HuH-7 (cell line): ENCODE data around the gene OBP2A.
"Not testable (repeated sequence)": the region's sequence is repeated elsewhere in the genome, so short reads cannot be mapped to it uniquely, and the experiment has no call there.

Experiments used
- DNase-seq: peaks from one replicate; pipeline ENCODE4 v3.0.0; 2011; ENCODE audit warnings: low spot score

The OBP2A gene, protein sequence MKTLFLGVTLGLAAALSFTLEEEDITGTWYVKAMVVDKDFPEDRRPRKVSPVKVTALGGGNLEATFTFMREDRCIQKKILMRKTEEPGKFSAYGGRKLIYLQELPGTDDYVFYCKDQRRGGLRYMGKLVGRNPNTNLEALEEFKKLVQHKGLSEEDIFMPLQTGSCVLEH

DNA sequence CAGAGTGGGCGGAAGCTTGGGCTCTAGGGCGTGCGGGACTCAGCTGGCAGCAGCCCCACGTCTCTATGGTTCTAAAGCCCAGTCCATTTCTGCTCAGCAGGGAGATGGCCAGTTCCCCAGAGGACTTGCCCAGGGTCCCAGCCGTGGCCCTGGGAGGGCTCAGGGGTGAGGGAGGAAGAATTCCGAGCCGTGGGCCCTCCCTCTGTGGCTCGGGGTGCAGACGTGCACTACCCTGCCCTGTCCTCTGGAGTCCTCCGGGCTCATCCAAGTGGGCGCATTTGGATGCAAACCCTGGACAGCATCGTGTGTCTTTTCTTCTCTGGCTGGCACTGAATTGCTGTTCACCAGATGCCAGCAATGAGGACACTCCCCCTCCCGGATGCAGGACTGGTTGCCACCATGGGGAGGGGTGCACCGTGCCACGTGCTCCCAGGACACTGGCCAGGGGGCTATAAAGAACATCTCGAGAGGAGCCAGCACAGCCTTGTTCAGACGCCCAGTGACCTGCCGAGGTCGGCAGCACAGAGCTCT, at the start of gene OBP2A:
Gene OBP2A, plus strand, starts transcription at position 481 of the 531 bp plus-strand sequence. CDS start 55 bp downstream, outside the sequence.
- not testable (repeated sequence) for DNase-seq

DNA sequence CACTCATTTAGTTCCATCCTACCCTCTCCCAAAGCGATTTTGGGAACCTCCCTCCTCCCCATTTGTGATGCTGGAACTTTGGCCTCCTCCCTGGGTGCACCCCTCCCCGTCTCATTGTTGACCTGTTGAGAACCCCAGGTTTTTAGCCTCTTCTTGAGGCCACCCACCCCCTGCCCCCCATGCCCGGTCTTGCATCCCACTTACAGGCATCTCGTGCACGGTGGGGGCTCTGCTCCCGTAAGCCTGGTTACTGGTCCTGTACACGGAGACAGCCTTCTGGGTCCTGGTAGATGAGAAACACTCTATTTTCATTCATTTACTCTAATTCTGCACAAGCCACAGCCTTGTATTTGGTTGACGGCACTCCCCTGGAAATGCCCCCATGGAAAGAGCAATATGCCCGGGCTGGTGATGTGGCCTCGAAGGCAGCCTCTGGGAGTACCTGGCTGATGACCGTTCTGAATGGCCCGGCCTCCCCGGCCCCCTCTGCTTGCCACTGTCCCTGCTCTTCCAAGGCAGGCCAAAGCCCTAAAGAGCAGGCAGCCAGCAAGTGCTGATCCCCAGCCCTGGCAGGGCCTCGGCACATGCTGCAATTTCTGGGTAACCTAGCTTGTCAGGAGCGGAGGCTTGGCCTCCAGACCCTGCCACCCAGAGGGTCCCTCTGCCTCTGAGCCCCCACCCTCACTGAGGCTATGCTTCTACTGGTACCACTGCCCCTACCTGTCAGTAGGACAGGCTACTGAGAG, 47.4 kb upstream of the OBP2A start:
- DNase-seq, result no peak

DNA sequence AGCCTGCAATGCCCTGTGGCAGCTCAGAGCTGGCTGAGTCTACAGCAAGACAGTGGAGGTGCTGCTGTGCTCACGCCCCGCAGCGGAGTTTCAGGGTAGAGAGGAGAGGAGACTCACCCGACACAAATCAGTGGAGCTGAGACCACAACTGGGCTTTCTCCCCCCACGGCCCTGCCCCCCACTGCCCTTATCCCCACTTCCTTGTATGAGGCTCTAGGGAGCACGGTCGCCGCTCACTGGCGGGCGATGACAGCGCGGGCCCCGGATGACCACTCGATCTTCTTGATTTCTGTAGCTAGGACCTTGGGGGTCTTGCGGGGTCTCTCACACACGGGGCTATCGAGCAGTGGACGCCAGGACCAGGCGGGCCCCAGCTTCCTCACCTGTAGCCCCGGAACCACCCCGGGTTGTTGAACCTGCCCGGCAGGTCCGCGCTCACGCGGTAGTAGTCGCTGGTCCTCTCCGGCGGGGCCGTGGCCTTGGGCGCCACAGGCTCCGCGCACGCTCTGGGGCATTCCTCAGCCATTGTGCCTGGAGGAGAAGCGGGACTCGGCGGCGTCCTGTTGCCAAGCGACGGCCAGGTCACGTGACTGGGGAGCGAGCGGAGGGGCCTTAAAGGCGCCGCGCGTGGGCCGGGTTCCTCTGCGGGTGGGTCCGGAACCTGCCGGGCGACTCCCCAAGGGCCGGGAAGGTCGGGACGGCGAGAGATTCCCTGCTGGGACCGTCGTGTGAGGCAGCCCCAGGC, 46.4 kb upstream of the OBP2A start:
- peak; percentile 91 for DNase-seq

DNA sequence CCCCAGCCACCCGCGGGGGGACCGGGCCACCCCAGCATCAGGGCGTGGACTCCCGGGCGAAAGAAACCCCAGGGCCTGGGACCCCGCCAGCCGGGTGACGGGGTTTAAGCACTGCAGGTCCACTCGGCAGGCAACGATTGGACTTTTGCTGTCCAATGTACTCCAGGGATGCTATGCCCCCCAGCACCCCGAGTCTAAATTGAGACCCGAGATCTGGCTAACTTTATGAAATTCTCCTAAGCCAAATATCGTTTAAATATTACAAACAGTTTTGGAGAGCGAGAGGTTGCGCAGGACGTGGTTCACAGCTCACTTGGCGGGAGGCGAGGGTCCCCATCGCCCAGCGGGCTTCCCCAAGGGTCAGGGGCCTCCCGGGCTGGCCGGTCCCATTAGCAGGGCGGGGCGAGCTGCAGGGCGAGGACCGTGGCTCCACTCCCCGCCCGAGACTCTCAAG, 45.8 kb upstream of the OBP2A start:
- DNase-seq, result no peak

DNA sequence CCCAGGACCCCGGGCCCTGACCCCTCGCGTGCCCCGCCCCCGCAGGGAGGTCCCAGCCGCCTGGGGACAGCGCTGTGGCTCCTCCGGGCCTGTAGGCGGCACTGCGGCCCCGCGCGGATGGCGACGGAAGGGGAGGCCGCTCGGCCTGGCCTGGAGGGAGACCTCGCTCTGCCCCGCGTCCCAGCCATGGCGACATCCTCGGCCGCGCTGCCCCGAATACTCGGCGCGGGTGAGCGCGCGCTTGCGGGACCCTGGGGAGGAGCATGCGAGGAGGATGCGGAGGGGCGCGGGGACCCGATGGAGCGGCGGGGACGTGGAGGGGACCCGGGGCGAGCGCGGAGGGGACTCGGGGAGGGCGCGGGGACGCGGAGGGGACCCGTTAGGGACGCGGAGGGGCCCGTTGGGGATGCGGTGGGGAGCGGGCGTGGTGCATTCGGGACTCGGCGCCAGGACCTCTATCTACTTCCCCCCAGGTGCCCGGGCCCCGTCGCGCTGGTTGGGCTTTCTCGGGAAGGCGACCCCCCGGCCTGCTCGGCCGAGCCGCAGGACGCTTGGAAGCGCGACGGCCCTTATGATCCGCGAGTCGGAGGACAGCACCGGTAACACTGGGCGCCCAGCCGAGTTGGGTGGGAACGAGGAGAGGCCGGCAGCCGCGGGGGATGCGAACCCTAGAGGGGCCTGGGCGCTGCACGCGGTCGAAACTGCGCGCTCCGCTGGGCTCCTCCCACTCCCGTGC, 45.2 kb upstream of the OBP2A start, which contains the start of gene MRPS2:
Gene MRPS2, plus strand, starts transcription at position 158 of the 736 bp plus-strand sequence. Its CDS starts 29 bp downstream, at position 187.
- DNase-seq, result peak; percentile 97

DNA sequence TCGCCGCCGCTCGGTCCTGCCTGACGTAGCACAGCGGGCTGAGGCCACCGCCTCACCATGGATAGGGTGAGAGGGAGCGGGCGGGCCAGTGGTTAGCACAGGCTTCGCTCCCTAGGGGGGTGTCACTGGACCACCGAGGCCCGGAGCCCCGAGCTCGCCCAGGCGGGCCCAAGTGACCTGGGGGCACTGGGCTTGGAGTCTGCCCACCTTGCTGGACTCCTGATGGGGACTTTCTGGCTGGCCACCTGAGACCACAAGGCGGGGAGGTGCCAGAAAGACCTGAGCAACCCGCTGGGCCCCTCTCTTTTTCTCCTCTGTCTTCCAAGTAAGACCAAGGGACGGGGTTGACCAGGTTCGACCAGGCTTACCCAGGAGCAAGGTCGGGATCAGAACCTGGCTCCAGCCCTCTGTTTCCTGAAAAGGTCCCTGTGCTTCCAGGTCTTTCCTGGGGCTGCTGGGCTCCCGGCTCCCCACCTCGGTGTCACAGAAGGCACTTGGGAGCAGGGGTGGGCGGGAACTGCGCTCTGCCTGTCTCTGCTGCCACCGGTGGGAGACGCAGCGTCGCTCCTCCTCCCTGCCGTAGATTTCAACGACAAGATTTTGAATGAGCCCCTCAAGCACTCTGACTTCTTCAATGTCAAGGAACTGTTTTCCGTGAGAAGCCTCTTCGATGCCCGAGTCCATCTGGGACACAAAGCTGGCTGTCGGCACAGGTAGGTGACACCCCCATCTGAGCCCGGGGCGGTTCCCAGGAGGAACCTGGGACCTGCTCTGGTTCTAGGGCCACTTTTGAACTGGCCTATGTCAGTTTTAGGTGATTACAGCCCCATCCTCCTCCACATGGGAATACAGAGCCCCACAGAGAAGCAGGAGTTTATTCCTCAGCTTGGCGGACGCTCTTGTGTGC, 44.4 kb upstream of the OBP2A start:
- peak; percentile 73 for DNase-seq

DNA sequence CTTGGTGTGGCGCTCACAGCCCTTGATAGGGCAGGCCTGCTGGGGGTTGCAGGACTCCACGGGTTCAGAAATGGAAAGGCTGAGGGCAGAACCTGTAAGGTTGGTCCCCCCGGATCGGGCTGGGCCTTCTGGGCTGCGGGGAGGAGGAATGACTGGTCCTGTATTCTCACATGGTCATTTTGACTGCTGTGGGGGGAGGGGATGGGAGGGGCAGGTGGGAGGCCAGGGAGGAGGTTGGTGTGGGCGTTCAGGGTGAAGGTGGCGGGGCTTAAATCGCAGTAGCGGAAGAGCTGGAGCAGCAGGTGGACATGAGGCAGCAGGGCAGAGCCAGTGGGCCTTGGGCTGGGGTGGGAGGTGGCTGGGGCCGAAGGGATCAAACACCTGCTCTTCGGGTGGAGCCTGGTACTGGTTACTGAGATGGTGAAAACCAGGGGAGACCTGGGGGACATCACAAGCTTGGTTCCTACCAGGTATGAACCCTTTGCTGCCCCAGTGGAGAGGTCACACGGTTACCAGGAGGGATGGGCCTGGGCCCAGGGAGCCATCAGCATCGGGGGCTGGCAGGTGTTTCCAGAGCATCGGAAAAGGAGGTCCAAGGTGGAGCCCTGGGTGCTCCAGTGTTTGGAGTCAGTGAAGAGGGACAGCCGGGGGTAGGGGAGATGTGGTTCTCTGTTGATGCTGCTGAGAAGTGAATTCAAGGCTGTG, 43.6 kb upstream of the OBP2A start:
- DNase-seq, result no peak

DNA sequence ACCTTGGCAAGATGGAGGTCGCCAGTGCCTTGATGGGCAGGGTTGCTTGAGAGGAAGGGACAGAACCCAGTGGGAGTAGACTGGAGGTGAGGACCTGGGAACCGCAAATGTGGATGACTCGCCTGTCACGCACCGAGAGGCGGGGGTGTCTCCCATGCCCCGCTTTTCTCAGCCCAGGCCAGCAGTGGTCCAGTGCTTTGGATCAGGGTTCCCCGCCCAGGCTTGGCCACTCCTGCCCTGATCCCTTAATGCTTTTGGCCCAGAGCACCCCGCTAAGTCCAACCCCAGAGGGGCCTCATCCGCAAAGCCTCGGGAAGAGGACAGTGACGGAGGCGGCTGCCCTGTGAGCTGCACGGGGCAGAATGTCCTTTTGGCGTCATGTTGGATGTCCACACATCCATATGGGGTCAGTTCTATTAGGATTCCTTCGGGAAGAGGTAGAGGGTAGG, 43.0 kb upstream of the OBP2A start:
- no peak for DNase-seq

DNA sequence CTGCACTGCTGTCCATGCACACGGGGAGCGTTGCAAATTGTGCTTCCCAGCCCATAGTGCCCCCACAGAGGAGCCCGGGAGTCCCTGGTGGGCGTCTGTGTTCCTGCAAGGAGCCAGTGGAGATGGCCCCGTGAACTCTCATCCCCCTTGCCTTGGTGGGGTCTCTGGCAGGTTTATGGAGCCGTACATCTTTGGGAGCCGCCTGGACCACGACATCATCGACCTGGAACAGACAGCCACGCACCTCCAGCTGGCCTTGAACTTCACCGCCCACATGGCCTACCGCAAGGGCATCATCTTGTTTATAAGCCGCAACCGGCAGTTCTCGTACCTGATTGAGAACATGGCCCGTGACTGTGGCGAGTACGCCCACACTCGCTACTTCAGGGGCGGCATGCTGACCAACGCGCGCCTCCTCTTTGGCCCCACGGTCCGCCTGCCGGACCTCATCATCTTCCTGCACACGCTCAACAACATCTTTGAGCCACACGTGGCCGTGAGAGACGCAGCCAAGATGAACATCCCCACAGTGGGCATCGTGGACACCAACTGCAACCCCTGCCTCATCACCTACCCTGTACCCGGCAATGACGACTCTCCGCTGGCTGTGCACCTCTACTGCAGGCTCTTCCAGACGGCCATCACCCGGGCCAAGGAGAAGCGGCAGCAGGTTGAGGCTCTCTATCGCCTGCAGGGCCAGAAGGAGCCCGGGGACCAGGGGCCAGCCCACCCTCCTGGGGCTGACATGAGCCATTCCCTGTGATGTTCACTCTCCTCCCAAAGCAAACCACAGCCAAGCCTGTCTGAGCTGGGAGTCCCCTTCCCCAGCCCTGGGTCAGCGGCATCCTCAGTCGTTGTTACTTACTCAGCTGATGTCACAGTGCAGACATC, 42.3 kb upstream of the OBP2A start:
- DNase-seq, result no peak

DNA sequence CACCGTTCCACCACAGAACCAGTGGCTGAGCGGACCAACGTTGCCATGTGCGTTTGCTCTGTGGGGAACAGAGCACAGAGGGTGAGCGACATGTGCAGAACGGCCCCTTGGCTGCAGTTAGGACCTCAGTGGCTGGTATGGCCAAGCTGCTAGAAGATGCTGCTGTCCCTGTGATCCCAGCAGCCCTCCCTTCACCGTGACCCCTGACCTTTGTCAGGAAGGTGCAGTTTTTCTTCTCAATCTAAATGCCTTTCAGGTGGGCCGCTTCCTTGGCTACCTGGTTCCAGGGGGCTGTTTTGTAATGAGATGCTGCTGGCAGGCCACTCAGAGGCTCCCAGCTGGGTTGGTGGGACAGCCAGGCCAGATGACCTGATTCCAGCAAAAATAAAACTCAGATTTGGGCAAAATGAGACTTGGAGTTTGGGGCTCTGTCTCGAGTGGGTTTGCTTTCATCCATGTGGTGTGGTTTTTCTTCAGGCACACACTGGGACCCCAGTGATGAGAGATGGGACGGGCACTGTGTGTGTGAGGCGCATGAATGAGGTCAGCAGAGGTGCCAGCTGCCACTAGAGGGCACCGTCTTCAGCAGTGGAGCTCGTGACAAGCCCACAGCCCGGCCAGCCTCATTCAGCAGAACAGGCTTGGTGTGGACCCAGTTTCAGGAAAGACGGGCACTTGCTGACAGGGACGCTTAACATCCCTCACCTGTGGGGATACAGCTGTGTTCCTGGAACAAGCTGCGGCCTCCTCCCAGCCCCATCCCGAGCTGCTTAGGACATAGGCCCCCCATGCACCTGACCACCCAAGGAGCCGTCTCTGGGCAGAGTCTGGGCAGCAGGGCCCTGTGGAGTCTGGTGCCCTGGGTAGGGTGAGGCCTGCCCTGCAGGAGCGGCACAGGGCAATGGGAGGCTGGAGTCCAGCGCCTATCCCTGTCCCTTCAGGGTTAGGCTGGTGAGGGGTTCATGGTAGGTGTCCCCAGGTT, 41.4 kb upstream of the OBP2A start:
- DNase-seq, result peak; percentile 86

DNA sequence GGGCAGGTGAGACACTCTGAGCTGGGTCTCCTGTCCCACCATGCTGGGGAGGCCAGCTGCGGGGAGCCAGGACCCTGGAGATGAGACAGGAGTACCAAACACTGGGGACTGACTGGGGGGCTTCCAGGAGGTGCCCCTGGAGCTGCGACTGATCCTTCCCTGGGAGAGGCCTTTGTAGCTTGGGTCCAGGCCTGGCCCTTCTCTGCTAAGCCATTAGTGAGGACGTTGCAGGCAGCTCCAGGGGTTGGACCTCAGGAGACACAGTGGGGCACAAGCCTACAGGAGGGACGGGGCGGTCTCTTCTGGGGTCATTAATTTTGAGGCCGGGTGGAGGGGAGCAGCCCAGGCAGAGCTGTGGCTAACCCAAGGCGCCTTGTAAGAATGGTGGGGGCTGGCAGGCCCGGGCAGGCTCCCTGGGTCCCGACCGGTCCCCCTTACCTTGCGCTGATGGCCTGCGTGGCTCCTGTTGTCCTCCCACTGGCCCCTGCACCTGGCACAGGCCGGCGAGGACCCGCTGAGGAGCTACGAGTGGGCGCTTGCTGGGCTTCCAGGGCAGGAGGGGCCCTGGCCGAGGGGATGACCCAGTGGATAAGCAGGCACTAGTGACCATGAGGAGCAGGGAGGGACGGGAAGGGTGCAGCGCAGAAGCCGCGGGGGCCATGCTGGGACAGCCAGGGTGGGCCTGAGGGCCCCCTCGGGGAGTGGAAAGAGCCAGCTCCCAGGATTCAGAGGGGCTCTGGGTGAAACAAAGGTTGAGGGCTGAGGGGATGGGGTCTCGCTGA, 40.3 kb upstream of the OBP2A start:
- no peak for DNase-seq

DNA sequence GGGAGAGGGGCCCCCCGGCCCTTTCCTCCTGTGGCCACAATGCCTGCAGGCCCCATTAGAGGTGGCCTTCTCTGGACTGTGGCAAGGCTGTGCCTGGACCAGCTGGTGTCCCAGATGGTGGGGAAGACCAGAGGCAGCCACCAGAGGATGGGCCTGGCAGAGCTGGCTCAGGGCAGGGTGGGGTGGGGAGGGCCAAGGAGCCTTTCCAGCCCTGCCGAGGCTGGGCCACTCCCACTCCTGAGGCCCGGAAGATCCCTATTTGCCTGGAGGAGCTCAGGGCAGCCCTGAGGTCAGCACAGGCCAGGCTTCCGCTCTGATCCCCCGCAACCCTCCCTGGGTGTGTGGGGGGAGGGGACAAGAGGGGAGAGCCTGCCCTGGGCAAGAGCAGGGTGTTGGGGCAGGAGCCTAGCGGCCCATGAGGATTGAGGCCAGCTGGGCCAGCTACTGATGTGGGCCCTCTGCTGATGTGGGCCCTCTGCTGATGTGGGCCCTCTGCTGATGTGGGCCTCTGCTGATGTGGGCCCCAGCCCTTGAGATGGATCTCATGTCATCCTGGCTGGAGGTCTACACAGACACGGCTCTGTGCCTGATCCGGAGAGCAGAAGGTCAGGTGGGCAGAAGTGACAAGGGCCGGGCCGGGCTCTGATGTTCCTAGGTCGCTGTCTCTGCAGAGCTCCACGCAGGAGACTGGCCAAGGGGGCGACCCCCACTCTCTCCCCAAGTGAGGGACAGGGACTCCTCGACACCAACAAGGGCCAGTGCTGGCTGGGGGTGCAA, 39.4 kb upstream of the OBP2A start:
- no peak for DNase-seq

DNA sequence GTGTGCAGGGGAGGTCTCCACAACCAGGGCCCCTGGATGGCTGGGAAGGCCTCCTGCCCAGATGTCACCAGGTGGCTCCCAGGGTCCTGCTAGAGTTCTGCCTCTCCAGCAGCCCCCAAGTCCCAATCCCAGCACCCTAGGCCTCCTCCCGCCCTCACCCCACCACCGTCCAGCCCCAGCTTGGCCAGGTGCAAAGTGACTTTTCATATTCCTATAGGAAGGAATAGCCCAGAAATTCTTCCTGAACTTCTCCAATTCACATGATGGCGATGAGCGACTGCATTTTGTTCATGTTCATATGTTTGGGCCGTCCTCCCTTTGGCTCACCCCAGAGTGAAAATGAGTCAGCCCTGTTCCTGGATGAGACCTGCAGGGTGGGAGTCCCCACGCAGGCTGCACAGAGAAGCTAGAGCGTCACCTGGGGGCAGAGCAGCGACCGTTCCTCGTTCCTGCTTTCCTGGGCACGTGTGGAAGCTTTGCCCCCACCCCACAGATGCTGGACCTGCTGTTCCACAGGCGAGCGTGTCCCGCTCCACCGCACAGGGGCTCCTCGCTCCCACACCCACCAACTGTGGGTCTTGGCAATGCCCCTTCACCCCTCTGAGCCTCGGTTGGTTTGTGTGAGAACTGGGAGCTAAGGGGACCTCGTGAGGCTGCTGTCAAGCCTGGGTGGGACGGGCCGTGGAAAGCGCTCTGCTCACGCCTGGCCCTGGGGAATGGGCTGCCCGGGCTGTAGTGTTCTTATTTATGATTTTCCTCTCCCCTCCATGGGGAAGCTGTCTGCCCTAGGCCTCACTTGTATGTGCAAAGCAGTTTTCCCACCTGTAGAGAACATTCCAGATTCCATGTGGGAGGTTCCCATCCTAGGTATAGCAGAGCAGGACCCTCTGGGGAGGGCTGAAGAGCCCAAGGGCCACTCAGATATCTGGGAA, 38.6 kb upstream of the OBP2A start:
- DNase-seq, result no peak

DNA sequence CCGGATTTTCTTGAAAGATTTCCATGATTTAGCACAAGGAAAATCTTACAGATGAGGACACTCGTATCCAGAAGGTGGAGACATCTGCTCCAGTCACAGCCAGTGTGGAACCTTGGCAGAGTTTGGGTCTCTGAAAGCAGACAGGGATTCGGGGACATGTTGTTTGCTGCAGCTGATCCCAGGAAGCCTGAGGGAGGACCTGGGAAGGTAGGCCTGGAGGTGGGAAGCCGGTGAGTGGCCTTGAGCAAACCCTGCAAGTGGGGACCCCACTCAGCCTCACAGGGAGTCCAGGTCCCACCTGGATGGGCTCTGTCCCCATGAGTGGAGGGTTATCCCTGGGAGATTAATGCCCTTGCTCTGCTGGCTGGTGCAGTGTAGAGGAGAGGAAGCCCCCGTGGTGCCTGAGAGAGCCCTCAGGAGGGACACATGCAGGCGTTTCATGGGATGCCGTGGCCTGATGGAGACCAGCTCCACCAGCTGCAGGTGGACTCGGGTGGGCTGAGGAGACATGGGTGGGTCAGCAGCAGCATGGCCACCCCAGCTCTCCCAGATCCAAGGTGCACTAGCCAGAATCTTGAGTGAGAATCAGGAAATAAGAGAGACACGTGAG, 37.6 kb upstream of the OBP2A start:
- DNase-seq, result no peak

DNA sequence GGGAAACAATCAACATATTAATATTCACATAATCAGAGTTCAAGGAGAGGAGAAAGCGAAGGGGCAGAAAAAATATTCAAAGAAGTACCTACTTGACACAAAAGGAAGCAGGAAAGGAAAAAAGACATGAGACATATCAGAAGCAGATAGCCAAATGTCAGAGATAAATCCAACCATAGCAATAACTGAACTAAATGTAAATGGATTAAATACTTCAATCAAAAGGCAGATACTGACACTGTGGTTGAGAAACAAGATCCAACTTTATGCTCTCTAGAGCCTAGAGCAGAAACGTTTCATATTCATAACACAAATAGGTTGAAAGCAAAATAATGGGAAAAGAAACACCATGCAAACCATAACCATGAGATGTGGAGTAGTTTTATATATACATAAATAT, 36.5 kb upstream of the OBP2A start:
- DNase-seq, result no peak
